Measurements from ENCODE around the gene MMS19.
"Not testable (repeated sequence)": the region's sequence is repeated elsewhere in the genome, so short reads cannot be mapped to it uniquely, and the experiment has no call there.

MMS19 gene

DNA sequence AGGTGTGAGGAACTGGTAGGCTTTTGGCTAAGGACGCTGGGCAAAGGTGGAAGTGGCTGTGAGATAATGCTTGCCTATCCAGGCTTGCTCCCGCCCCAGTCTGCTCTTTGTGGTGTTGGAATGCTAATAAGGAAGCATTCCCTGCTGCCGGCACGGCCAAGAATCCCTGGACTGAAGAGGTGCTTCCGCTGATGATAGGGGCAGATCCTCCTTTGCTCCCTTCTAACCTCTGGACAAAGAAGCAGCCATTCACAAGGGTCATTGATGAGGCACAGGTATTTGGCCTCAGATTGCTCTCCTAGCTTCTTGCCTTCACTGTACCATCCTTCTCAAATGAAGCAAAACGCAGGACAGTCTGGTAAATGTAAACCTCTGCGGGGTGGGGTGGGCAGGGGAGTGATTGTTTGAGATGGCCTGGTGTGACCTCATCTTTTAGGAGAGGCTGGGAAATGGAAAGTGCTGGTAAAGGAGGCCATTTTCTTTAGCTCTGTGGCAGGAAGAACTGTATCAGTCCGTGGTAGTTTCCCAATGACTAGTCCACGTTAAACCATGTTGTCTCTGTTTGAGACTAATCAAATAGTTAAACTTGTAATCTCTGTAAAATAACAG is 70.5 kb downstream of the MMS19 start:
- TF ChIP-seq, protein P1, sequence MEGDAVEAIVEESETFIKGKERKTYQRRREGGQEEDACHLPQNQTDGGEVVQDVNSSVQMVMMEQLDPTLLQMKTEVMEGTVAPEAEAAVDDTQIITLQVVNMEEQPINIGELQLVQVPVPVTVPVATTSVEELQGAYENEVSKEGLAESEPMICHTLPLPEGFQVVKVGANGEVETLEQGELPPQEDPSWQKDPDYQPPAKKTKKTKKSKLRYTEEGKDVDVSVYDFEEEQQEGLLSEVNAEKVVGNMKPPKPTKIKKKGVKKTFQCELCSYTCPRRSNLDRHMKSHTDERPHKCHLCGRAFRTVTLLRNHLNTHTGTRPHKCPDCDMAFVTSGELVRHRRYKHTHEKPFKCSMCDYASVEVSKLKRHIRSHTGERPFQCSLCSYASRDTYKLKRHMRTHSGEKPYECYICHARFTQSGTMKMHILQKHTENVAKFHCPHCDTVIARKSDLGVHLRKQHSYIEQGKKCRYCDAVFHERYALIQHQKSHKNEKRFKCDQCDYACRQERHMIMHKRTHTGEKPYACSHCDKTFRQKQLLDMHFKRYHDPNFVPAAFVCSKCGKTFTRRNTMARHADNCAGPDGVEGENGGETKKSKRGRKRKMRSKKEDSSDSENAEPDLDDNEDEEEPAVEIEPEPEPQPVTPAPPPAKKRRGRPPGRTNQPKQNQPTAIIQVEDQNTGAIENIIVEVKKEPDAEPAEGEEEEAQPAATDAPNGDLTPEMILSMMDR (IDR thresholded peaks at IDR 0.05; ENCODE audit: low read length, missing control alignments), result no peak
- peak overlapping the region; percentile 94 for H3K4me3 ChIP-seq (replicated peaks; ENCODE audit: low read depth, low read length)
- no peak for DNase-seq (ENCODE audit: low read depth)

DNA sequence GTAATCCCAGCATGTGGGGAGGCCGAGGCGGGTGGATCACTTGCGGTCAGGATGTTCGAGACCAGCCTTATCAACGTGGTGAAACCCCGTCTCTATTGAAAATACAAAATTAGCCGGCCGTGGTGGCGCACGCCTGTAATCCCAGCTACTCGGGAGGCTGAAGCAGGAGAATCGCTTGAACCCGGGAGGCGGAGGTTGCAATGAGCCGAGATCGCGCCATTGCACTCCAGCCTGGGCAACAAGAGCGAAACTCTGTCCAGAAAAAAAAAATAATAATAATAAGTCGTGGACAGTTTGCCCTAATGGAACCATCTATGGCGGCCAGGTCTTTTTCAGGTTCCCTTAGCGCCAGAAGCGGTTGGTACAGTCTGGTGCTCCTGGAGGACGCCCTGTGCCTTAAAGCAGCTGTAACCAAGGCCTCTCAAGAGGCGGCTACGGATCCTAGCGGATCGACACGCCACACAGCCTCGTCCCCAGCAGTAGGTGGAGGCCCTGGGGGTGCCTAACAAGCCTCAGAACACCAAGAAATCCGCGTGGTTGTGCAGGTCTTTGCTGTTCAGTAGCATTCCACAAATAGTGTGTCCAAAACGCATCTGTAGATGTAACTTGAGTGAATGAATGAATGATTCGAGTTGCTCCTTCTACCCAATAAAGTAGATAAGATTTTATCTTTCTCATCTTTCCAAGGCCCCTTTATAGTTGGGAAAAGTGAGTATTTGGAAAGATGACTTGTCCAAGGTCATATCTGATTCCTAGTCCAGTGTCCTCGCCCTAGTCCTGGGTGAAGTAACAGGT is 71.2 kb downstream of the MMS19 start:
- DNase-seq (ENCODE audit: low read depth), result no peak
- peak overlapping the region; percentile 94 for H3K4me3 ChIP-seq (replicated peaks; ENCODE audit: low read depth, low read length)
- TF ChIP-seq, protein P1 (IDR thresholded peaks at IDR 0.05; ENCODE audit: low read length, missing control alignments), result no peak

DNA sequence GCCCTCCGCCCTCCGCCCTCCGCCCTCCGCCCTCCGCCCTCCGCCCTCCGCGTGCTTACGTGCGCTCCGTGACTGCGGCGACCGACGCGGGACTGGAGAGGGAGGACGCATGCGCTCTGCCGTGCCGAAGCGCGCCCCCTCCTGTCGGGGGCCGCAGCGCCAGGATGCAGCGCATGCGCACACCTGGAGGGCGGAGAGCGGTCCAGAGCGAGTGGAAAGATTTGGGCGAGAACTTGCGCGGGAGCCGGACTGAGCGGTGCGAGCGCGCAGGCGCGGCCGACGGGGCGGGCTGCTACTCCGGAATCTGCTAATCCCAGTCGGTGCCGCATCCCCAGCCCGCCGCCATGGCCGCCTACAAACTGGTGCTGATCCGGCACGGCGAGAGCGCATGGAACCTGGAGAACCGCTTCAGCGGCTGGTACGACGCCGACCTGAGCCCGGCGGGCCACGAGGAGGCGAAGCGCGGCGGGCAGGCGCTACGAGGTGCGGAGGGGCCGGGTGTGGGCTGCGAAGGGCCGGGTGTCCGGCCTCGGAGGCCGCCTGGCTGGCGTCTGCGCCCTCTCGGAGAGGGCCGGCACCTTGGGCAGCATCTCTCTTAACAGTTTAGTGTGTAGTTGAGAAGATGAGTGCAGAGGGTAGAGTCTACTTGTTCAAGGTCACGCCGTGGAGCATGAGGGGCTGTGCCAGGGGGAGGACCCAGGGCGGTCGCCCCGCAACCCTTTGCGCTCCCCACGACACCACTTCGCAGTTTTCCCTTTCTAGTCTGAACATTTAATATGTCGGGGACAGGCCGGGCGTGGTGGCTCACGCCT is 72.1 kb downstream of the MMS19 start, which contains the start of gene PGAM1:
Gene PGAM1 (plus strand): TSS at position 228 of the 812 bp plus-strand sequence. CDS start 117 bp downstream, at position 345.
- TF ChIP-seq, protein P1 (IDR thresholded peaks at IDR 0.05; ENCODE audit: low read length, missing control alignments), result peak; percentile 53
- DNase-seq (ENCODE audit: low read depth), result peak; percentile 98
- peak within 1 kb of the TSS; percentile 94 for H3K4me3 ChIP-seq (replicated peaks; ENCODE audit: low read depth, low read length)

DNA sequence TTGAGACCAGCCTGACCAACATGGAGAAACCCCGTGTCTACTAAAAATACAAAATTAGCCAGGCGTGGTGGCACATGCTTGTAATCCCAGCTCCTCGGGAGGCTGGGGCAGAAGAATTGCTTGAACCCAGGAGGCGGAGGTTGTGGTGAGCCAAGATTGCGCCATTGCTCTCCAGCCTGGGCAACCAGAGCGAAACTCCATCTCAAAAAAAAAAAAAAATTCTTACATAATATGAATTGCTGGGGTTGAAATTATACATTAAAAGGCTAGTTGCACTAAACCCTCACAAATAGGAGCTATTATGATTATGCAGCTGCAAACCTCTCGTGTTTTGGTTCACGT is 74.5 kb downstream of the MMS19 start:
- DNase-seq (ENCODE audit: low read depth); H3K4me3 ChIP-seq (replicated peaks; ENCODE audit: low read depth, low read length): not testable (repeated sequence)

DNA sequence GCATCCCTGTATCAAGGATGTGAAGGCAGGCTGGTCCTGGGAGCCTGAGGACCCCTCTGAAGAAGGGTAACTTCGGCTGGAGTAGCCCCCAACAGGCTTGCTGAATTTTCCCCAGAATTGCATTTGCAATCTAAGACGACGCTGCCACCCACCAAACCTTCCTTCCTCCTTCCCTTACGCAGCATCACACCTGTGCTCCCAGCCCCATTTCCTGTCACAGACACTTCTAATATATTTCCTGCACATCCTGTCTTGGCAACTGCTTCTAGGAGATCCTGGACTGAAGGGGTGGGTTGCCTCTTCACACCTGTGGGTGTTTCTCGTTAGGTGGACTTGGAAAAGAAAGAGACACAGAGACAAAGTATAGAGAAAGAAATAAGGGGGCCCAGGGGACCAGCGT is 81.7 kb downstream of the MMS19 start:
- H3K4me3 ChIP-seq (replicated peaks; ENCODE audit: low read depth, low read length), result no peak overlapping the region
- no peak for DNase-seq (ENCODE audit: low read depth)
- TF ChIP-seq, protein P1 (IDR thresholded peaks at IDR 0.05; ENCODE audit: low read length, missing control alignments), result no peak

DNA sequence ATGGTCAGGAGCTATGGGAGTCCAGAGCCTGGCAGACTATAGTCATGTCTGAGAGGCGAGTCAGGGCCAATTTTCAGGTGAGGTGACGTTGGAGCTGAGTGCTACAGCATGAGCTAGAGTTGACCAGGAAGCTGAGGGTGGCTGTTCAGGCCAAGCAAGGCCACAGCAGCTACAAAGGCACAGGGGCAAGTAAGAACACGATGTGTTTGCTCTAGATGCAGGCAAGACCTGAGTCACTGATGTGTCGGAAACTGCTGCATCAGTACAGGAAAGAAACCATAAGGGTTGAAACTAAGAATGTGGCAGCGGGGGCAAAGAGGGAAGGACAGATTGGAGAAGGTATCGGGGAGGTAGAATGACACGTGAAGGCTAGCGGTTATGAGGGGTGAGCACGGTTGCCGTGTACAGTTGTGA is 85.3 kb downstream of the MMS19 start:
- TF ChIP-seq, protein P1 (IDR thresholded peaks at IDR 0.05; ENCODE audit: low read length, missing control alignments), result no peak
- no peak overlapping the region for H3K4me3 ChIP-seq (replicated peaks; ENCODE audit: low read depth, low read length)
- DNase-seq (ENCODE audit: low read depth), result no peak

DNA sequence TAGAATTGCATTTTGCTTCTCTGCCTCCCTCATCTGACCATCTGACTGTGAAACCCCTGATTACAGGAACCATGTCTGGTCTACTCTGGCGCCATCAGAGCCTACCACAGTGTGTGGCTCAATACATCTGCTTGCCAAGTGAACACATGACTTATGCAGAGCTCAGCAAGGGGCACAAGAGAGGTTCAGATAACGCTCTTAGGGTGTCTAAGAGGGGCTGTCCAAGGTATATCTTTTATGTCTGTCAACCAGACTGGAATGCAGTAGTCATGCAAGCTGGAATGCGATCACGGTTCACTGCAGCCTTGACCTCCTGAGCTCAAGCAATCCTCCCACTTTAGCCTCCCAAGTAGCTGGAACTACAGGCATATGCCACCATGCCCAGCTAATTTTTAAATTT is 86.8 kb downstream of the MMS19 start:
- H3K4me3 ChIP-seq (replicated peaks; ENCODE audit: low read depth, low read length), result no peak overlapping the region
- TF ChIP-seq, protein P1 (IDR thresholded peaks at IDR 0.05; ENCODE audit: low read length, missing control alignments), result no peak
- peak; percentile 54 for DNase-seq (ENCODE audit: low read depth)
